ENCODE data around the gene PABPN1L. TPM values are rescaled to one million over a fixed set of nuclear protein-coding genes. Genes with fewer than 3 reads are reported as not detected.

Gene PABPN1L
- not detected in 2 replicates for total RNA-seq

GRCh38 chr16:88866151-88866920 is at the start of gene PABPN1L:
Gene PABPN1L, minus strand, starts transcription at chr16:88866660. Its CDS starts 54 bp downstream, at chr16:88866606.

GRCh38 chr16:88856828-88857727 is 9.4 kb downstream of the PABPN1L start, which contains the start of the genes GALNS and TRAPPC2L:
Gene GALNS, minus strand, starts transcription at chr16:88856947. Its CDS starts 70 bp downstream, at chr16:88856877.
Gene TRAPPC2L, plus strand, starts transcription at chr16:88857127. Its CDS starts 24 bp downstream, at chr16:88857151.

Other genes starting within 250 kb of the PABPN1L start
- gene IL17C, start 228.1 kb downstream of the PABPN1L start, total RNA-seq, result not detected in 2 replicates
- gene CYBA, start 215.6 kb downstream of the PABPN1L start, total RNA-seq, result 329 and 521 TPM in 2 replicates
- 30.0 and 38.9 TPM in 2 replicates for gene MVD, start 203.6 kb downstream of the PABPN1L start, total RNA-seq
- gene SNAI3, start 180.2 kb downstream of the PABPN1L start, total RNA-seq, result 0.11 and 0.17 TPM in 2 replicates
- gene RNF166, start 160.3 kb downstream of the PABPN1L start, total RNA-seq, result 9.7 and 11.5 TPM in 2 replicates
- gene CTU2, start 160.2 kb downstream of the PABPN1L start, total RNA-seq, result 8.9 and 10.1 TPM in 2 replicates
- 309 and 321 TPM in 2 replicates for gene PIEZO1, start 81.4 kb downstream of the PABPN1L start, total RNA-seq
- gene CDT1, start 62.9 kb downstream of the PABPN1L start, total RNA-seq, result 0.77 and 0.98 TPM in 2 replicates
- 67.5 and 72.0 TPM in 2 replicates for gene APRT, start 54.7 kb downstream of the PABPN1L start, total RNA-seq
- 11.2 and 15.6 TPM in 2 replicates for gene GALNS, start 9.7 kb downstream of the PABPN1L start, total RNA-seq
- gene TRAPPC2L, start 9.5 kb downstream of the PABPN1L start, total RNA-seq, result 31.5 and 38.0 TPM in 2 replicates
- under 0.01 TPM in 1 of 2 replicates, not detected in the other for gene CBFA2T3, start 110.5 kb upstream of the PABPN1L start, total RNA-seq
- gene ACSF3, start 227.2 kb upstream of the PABPN1L start, total RNA-seq, result 17.8 and 21.4 TPM in 2 replicates